Fibroblast of mammary gland (primary cell): Measurements from ENCODE around the gene HS2ST1.
"Not testable (repeated sequence)": the region's sequence is repeated elsewhere in the genome, so short reads cannot be mapped to it uniquely, and the experiment has no call there.

Experiments used
- DNase-seq: peaks from one replicate; pipeline ENCODE4 v3.0.0-alpha.2; 2010; ENCODE audit warnings: low read depth
- H3K4me3 ChIP-seq: 2 replicates; pipeline ENCODE4 v1.5.1; 2011; ENCODE audit warnings: low read depth, mild to moderate bottlenecking, low read length, moderate library complexity; ENCODE audit not compliant: control insufficient read depth
- CTCF ChIP-seq: conservative IDR thresholded peaks from 2 replicates; pipeline ENCODE4 v1.5.1; 2011; ENCODE audit warnings: low read depth, low read length, inconsistent platforms; ENCODE audit not compliant: control insufficient read depth, insufficient read depth

Gene HS2ST1

GRCh38 chr1:86875722-86876121, 38.7 kb upstream of the HS2ST1 start:
- H3K4me3 ChIP-seq: no peak overlapping the region
- no peak for DNase-seq
- no peak for TF ChIP-seq CTCF

- H3K4me3 ChIP-seq: no peak overlapping the region
- TF ChIP-seq CTCF: no peak
- DNase-seq: no peak
Measured at GRCh38 chr1:86887479-86888162, 26.8 kb upstream of the HS2ST1 start.

GRCh38 chr1:86888327-86888726, 26.1 kb upstream of the HS2ST1 start:
- H3K4me3 ChIP-seq: no peak overlapping the region
- DNase-seq: no peak
- TF ChIP-seq CTCF: no peak

GRCh38 chr1:86899401-86899800, 15.0 kb upstream of the HS2ST1 start:
- H3K4me3 ChIP-seq, DNase-seq: not testable (repeated sequence)

GRCh38 chr1:86905875-86906274, 8.6 kb upstream of the HS2ST1 start:
- DNase-seq: no peak
- H3K4me3 ChIP-seq: no peak overlapping the region
- no peak for TF ChIP-seq CTCF

- no peak for TF ChIP-seq CTCF
- no peak for DNase-seq
- H3K4me3 ChIP-seq: no peak overlapping the region
Measured at GRCh38 chr1:86906419-86906818, 8.0 kb upstream of the HS2ST1 start.

- peak overlapping the region; percentile 99 for H3K4me3 ChIP-seq
- peak; percentile 25 for DNase-seq
- TF ChIP-seq CTCF: no peak
Measured at GRCh38 chr1:86912281-86912900, 2.0 kb upstream of the HS2ST1 start.
